ENCODE measurements around the gene REELD1. TPM values are rescaled to one million over a fixed set of nuclear protein-coding genes. Genes with fewer than 3 reads are reported as not detected.

REELD1 gene
- total RNA-seq, 2 experiments from 2014 or later = 1.7 to 2.0 TPM

DNA sequence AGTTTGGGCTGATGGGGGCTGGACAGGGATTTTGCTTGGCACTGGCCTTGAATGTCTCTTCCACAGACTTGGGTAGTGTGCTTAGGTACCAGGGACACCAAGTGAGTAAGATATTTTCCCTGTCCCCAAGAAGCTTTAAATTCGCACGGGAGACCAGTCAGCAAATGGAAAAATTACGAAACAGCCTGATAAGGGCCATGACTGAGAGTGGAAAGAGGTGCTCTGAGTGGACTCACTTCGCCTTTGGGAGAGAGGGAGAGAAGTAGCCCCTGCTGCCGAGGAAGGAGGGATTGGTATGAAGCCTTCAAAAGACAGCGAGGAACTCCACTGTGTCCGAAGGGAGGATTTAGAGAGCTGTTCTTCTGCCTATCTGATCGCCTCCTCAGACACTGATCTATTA, 36.2 kb upstream of the REELD1 start:
- H3K4me3 Mint-ChIP-seq = peak overlapping the region; percentile 92
- TF ChIP-seq, protein P1, sequence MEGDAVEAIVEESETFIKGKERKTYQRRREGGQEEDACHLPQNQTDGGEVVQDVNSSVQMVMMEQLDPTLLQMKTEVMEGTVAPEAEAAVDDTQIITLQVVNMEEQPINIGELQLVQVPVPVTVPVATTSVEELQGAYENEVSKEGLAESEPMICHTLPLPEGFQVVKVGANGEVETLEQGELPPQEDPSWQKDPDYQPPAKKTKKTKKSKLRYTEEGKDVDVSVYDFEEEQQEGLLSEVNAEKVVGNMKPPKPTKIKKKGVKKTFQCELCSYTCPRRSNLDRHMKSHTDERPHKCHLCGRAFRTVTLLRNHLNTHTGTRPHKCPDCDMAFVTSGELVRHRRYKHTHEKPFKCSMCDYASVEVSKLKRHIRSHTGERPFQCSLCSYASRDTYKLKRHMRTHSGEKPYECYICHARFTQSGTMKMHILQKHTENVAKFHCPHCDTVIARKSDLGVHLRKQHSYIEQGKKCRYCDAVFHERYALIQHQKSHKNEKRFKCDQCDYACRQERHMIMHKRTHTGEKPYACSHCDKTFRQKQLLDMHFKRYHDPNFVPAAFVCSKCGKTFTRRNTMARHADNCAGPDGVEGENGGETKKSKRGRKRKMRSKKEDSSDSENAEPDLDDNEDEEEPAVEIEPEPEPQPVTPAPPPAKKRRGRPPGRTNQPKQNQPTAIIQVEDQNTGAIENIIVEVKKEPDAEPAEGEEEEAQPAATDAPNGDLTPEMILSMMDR (IDR thresholded peaks at IDR 0.05) = no peak
- Histone ChIP-seq H3K9me3 (ENCODE audit: control insufficient read depth in 1 of 2, insufficient read depth in 1 of 2, low read length in 2 of 2) (no peaks in the 10 kb centered on the region), H3K27ac (ENCODE audit: low read depth in 1 of 2, low read length in 2 of 2) (no peak overlapping the region), H3K4me3 (ENCODE audit: low read length) (no peak overlapping the region), H3K4me1 (ENCODE audit: insufficient read depth, low read length) (peaks cover 21% of the 10 kb centered on the region), H3K36me3 (ENCODE audit: insufficient read depth, low read length) (peaks cover 2% of the 10 kb centered on the region), H3K27me3 (ENCODE audit: control insufficient read depth in 1 of 2, insufficient read depth in 2 of 2, low read length in 2 of 2) (no peaks in the 10 kb centered on the region)
- ChIA-PET CTCF (no interaction called here), POLR2A (no interaction called here)
- ATAC-seq (ENCODE audit: poor library complexity) = no peak
- H3K27ac Mint-ChIP-seq = peak overlapping the region; percentile 99
- peaks cover 76% of the 10 kb centered on the region for H3K4me1 Mint-ChIP-seq (ENCODE audit: low read depth)
- H3K36me3 Mint-ChIP-seq (ENCODE audit: low read depth) = peaks cover 30% of the 10 kb centered on the region
- H3K27me3 Mint-ChIP-seq = no peaks in the 10 kb centered on the region
- no peak for DNase-seq
- H3K9me3 Mint-ChIP-seq = no peaks in the 10 kb centered on the region
- intact Hi-C loops (cut with DNase I, micrococcal nuclease) = loop anchor here (5.0 to 10.0 kb wide), 6 partner anchors 241 to 1083 kb away; partner anchors contain the start of genes ZNF827 (in 2 of the 2), ABCE1 (in 1 of the 2), ANAPC10 (in 1 of the 2) and OTUD4 (in 1 of the 2)

DNA sequence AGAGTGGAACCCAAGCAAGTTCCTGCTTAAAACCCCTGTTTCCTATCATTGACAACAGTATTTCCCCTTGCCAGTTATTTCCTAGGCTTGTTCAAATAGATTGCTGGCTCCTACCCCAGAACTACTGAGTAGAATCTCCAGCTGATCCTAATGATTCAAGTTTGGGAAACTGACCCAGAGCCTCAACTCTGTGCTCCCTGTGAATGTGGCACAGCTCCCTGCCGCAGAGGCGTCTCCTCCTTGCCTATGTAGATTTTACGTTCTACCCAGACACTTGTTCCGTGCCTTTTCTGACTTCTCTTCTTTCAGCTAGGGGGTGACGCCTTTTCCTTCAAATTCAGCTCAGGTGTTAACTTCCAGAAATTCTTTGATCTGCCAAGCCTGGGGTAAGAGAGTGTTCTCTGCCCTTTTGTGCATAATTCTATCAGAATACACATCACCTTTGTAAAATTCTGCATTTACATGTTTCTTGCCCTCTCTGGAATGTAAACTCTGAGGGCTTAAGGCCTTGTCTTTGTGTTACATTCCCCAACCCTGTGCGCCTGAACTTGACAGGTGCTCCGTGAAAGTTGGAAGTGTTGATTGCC, 34.5 kb upstream of the REELD1 start:
- Histone ChIP-seq H3K27me3 (ENCODE audit: control insufficient read depth in 1 of 2, insufficient read depth in 2 of 2, low read length in 2 of 2) (no peaks in the 10 kb centered on the region), H3K27ac (ENCODE audit: low read depth in 1 of 2, low read length in 2 of 2) (no peak overlapping the region), H3K36me3 (ENCODE audit: insufficient read depth, low read length) (peaks cover 18% of the 10 kb centered on the region), H3K4me1 (ENCODE audit: insufficient read depth, low read length) (peaks cover 21% of the 10 kb centered on the region), H3K4me3 (ENCODE audit: low read length) (no peak overlapping the region), H3K9me3 (ENCODE audit: control insufficient read depth in 1 of 2, insufficient read depth in 1 of 2, low read length in 2 of 2) (no peaks in the 10 kb centered on the region)
- POLR2A ChIA-PET = no interaction called here
- H3K4me3 Mint-ChIP-seq = peak overlapping the region; percentile 14
- H3K27ac Mint-ChIP-seq = peak overlapping the region; percentile 12
- TF ChIP-seq, protein P1 (IDR thresholded peaks at IDR 0.05) = no peak
- no peaks in the 10 kb centered on the region for H3K9me3 Mint-ChIP-seq
- H3K4me1 Mint-ChIP-seq (ENCODE audit: low read depth) = peaks cover 67% of the 10 kb centered on the region
- no peaks in the 10 kb centered on the region for H3K27me3 Mint-ChIP-seq
- ATAC-seq (ENCODE audit: poor library complexity) = no peak
- peaks cover 41% of the 10 kb centered on the region for H3K36me3 Mint-ChIP-seq (ENCODE audit: low read depth)
- DNase-seq = no peak
- CTCF ChIA-PET = no interaction called here
- intact Hi-C loops (cut with DNase I, micrococcal nuclease) = loop anchor here (5.0 to 10.0 kb wide), 6 partner anchors 243 to 1085 kb away; partner anchors contain the start of genes ZNF827 (in 2 of the 2), ABCE1 (in 1 of the 2), ANAPC10 (in 1 of the 2) and OTUD4 (in 1 of the 2)

DNA sequence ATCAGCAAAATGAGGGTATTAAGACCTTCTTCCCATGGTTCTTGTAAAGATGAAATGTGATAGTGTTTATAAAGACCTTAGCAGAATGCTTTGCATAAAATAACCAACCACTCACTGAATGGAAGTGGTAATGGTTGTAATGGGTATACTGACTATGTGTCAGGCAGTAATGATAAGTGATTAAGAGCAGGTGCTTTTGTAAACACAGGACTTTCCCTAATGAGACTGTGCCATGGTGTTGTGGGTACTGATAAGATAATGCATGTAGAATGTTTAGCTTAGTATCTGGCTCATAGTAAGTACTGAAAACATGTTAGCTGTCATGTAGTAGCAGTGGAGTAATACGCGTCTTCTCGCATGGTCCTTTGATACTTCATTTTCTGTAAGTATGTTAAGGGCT, 31.9 kb upstream of the REELD1 start:
- no peaks in the 10 kb centered on the region for H3K27me3 Mint-ChIP-seq
- Histone ChIP-seq H3K27ac (ENCODE audit: low read depth in 1 of 2, low read length in 2 of 2) (no peak overlapping the region), H3K36me3 (ENCODE audit: insufficient read depth, low read length) (peaks cover 32% of the 10 kb centered on the region), H3K4me3 (ENCODE audit: low read length) (no peak overlapping the region), H3K9me3 (ENCODE audit: control insufficient read depth in 1 of 2, insufficient read depth in 1 of 2, low read length in 2 of 2) (no peaks in the 10 kb centered on the region), H3K4me1 (ENCODE audit: insufficient read depth, low read length) (peaks cover 17% of the 10 kb centered on the region), H3K27me3 (ENCODE audit: control insufficient read depth in 1 of 2, insufficient read depth in 2 of 2, low read length in 2 of 2) (no peaks in the 10 kb centered on the region)
- peak overlapping the region; percentile 1 for H3K27ac Mint-ChIP-seq
- intact Hi-C loops (cut with DNase I, micrococcal nuclease) = no loop called here
- ChIA-PET POLR2A (no interaction called here), CTCF (interaction anchor here (1.9 kb wide), 1 partner anchor 11 kb away, joined by 6 read pairs; no protein-coding TSS in a partner anchor)
- no peak for DNase-seq
- no peak overlapping the region for H3K4me3 Mint-ChIP-seq
- peaks cover 62% of the 10 kb centered on the region for H3K36me3 Mint-ChIP-seq (ENCODE audit: low read depth)
- no peaks in the 10 kb centered on the region for H3K9me3 Mint-ChIP-seq
- peaks cover 50% of the 10 kb centered on the region for H3K4me1 Mint-ChIP-seq (ENCODE audit: low read depth)
- TF ChIP-seq, protein P1 (IDR thresholded peaks at IDR 0.05) = no peak
- no peak for ATAC-seq (ENCODE audit: poor library complexity)
